Left lung (tissue), 10 donors: ENCODE measurements around the gene SEMA4B. TPM values are rescaled to one million over a fixed set of nuclear protein-coding genes. Genes with fewer than 3 reads are reported as not detected.

Source experiments
- ATAC-seq: fragments of 200-7000 bp; cut with Tn5 transposase; one replicate; pipeline ENCODE4 v1.9.1; 2020; ENCODE audit warnings: moderate library complexity
- DNase-seq, 4 donors: peaks; one replicate each; pipeline ENCODE4 v3.0.0-alpha.2; 2013 to 2020
- H3K27ac ChIP-seq, 2 donors: fragments of 200-600 bp; sonication (generic) in 1 of 2; one replicate each; pipeline versions ENCODE4 v1.5.0 to v1.8.0; 2020 to 2021
- H3K27me3 ChIP-seq, 2 donors: fragments of 200-600 bp; sonication (generic) in 1 of 2; one replicate each; pipeline versions ENCODE4 v1.5.0 to v1.8.0; 2020 to 2021
- H3K36me3 ChIP-seq, 2 donors: fragments of 200-600 bp; sonication (generic) in 1 of 2; one replicate each; pipeline versions ENCODE4 v1.5.0 to v1.8.0; 2020 to 2021
- H3K4me1 ChIP-seq, 2 donors: fragments of 200-600 bp; one replicate each; pipeline ENCODE4 v1.8.0; 2021
- H3K4me3 ChIP-seq, 2 donors: fragments of 200-600 bp; sonication (generic) in 1 of 2; one replicate each; pipeline versions ENCODE4 v1.5.0 to v1.8.0; 2020 to 2021; ENCODE audit warnings: mild to moderate bottlenecking in 1 of 2
- H3K9me3 ChIP-seq, 2 donors: fragments of 200-600 bp; sonication (generic) in 1 of 2; one replicate each; pipeline versions ENCODE4 v1.5.0 to v1.8.0; 2020 to 2021
- intact Hi-C, 2 donors: fragments of 100-400 bp; cut with DNase I; formaldehyde crosslinking; loops; one replicate each; pipeline versions ENCODE4 v1.11.2 to v1.14.2; 2022
- polyA plus RNA-seq, 6 donors: library from polyadenylated mRNA; unstranded; fragments of 120-200 nt; gene quantifications; one replicate each; pipeline ENCODE4 v1.2.1, GENCODE V29; 2013; ENCODE audit not compliant: insufficient read length in 6 of 6
- total RNA-seq, 2 donors: library from RNA; stranded (reverse); fragmentation: NEBNext Ultra II Directional; extraction: Animal tissue kit (Norgen Biotek cat#: 25700); gene quantifications; one replicate each; pipeline ENCODE4 v1.2.1, GENCODE V29; 2021
- TF ChIP-seq, protein P1 (sequence below), 2 donors: fragments of 200-600 bp; sonication (generic) in 1 of 2; IDR thresholded peaks; one replicate each; pipeline versions ENCODE4 v1.5.0 to v1.8.0; 2021; ENCODE audit warnings: antibody characterized with exemption in 2 of 2
- donor health status: DM: no; HTN: yes; CAD: no.
- donor health status: DM: no; HTN: no; CAD: no.

The SEMA4B gene
- total and polyA plus RNA-seq, 8 donors = 22.8 to 66.7 (median 26.6) TPM

DNA sequence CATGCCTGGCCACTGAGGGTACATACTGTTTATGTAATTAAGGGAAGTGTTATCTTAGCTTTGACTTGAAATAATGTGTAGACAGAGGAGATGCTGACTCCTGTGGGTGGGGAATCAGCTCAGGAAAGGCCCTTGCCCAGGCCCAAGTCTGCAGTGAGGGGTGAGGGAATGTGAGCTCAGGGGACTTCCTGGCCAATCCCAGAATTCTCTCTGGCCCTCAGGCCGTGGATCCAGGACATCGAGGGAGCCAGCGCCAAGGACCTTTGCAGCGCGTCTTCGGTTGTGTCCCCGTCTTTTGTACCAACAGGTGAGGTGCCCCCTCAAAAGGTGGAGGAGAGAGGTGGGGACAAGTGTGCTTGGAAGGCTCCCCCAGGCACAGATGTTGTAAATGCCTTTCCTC is 26.2 kb downstream of the SEMA4B start:
- intact Hi-C loops = no loop called here

GRCh38 chr15:90227816-90228772 is 27.0 kb downstream of the SEMA4B start:
- Histone ChIP-seq H3K27me3 (no peaks in the 10 kb centered on the region), H3K36me3 (peaks cover 0 to 81% of the 10 kb centered on the region in 2 donors), H3K9me3 (no peaks in the 10 kb centered on the region), H3K27ac (no peak overlapping the region), H3K4me1 (peaks cover 14 to 31% of the 10 kb centered on the region in 2 donors), H3K4me3 (no peak overlapping the region)
- ATAC-seq (no peak), DNase-seq (no peak)
- intact Hi-C loops = no loop called here
- TF ChIP-seq, protein P1, sequence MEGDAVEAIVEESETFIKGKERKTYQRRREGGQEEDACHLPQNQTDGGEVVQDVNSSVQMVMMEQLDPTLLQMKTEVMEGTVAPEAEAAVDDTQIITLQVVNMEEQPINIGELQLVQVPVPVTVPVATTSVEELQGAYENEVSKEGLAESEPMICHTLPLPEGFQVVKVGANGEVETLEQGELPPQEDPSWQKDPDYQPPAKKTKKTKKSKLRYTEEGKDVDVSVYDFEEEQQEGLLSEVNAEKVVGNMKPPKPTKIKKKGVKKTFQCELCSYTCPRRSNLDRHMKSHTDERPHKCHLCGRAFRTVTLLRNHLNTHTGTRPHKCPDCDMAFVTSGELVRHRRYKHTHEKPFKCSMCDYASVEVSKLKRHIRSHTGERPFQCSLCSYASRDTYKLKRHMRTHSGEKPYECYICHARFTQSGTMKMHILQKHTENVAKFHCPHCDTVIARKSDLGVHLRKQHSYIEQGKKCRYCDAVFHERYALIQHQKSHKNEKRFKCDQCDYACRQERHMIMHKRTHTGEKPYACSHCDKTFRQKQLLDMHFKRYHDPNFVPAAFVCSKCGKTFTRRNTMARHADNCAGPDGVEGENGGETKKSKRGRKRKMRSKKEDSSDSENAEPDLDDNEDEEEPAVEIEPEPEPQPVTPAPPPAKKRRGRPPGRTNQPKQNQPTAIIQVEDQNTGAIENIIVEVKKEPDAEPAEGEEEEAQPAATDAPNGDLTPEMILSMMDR (IDR thresholded peaks at IDR 0.05) = no peak

More for the DNA sequence above, 26.2 kb downstream of the SEMA4B start:
- TF ChIP-seq, protein P1 (IDR thresholded peaks at IDR 0.05) = no peak
- Histone ChIP-seq H3K36me3 (peaks cover 0 to 88% of the 10 kb centered on the region in 2 donors), H3K4me3 (no peak overlapping the region), H3K27me3 (no peaks in the 10 kb centered on the region), H3K9me3 (no peaks in the 10 kb centered on the region), H3K4me1 (peaks cover 6 to 24% of the 10 kb centered on the region in 2 donors), H3K27ac (no peak overlapping the region)
- ATAC-seq = no peak
- no peak for DNase-seq

GRCh38 chr15:90228960-90229359 is 27.8 kb downstream of the SEMA4B start:
- H3K36me3 ChIP-seq = peaks cover 0 to 72% of the 10 kb centered on the region in 2 donors
- H3K9me3 ChIP-seq = no peaks in the 10 kb centered on the region
- no peak for DNase-seq
- peaks cover 14 to 32% of the 10 kb centered on the region in 2 donors for H3K4me1 ChIP-seq
- intact Hi-C loops = no loop called here
- H3K4me3 ChIP-seq = no peak overlapping the region
- TF ChIP-seq, protein P1 (IDR thresholded peaks at IDR 0.05) = no peak
- H3K27ac ChIP-seq = no peak overlapping the region
- H3K27me3 ChIP-seq = no peaks in the 10 kb centered on the region
- ATAC-seq = no peak

DNA sequence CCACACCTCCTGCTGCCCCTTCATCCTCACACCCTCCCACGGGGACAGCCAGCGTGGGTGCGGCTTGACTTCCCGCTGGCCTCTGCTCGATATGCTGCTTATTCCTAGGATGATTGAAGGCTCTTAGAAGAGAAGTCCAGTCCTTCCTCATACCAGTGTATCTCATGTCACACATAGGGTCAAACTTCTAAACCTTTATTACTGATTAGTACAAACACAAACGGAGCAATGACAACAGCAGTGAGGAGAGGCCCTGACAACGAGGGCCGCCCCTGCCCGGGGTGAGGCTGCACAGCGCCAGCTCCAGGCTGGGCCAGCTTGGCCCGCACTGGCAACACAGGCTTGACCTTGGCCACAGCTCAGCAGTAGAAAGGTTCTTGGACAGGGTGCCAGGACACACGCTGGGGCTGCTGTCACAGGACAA is 29.0 kb downstream of the SEMA4B start:
- no peaks in the 10 kb centered on the region for H3K27me3 ChIP-seq
- H3K4me1 ChIP-seq = peaks cover 14 to 40% of the 10 kb centered on the region in 2 donors
- peaks cover 0 to 61% of the 10 kb centered on the region in 2 donors for H3K36me3 ChIP-seq
- H3K4me3 ChIP-seq = no peak overlapping the region
- H3K9me3 ChIP-seq = no peaks in the 10 kb centered on the region
- DNase-seq (peak in 1 of 4 donors; percentile 42), ATAC-seq (no peak)
- TF ChIP-seq, protein P1 (IDR thresholded peaks at IDR 0.05) = no peak
- peak overlapping the region in 1 of 2 donors; percentile 70 for H3K27ac ChIP-seq
- intact Hi-C loops = no loop called here

DNA sequence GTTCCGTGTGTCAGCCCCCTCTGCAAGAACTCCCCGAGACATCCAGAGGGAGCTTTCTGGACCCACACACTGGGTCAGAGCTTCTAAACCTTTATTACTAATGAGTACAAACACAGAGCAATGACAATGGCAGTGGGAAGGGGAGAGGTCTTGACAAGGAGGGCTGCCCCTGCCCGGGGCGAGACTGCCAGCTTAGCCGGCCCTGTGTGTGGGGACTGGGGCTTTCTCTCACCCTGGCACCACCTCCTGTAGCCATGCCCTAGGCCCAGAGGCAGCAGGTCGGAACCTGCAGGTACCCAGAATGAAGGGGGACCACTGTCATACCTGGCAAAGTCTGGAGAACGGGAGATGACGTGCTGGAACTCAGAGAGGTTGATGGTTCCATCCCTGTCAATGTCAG is 29.5 kb downstream of the SEMA4B start:
- Histone ChIP-seq H3K4me3 (no peak overlapping the region), H3K9me3 (no peaks in the 10 kb centered on the region), H3K4me1 (peaks cover 14 to 40% of the 10 kb centered on the region in 2 donors), H3K36me3 (peaks cover 0 to 55% of the 10 kb centered on the region in 2 donors), H3K27me3 (no peaks in the 10 kb centered on the region), H3K27ac (peak overlapping the region; percentile 9 to 70)
- intact Hi-C loops = no loop called here
- TF ChIP-seq, protein P1 (IDR thresholded peaks at IDR 0.05) = no peak
- no peak for DNase-seq
- no peak for ATAC-seq
